Cardiac muscle cell (in vitro differentiated cells and primary cell): ENCODE measurements around the gene HGS. TPM values are rescaled to one million over a fixed set of nuclear protein-coding genes. Genes with fewer than 3 reads are reported as not detected.

Experiments
- DNase-seq, 2 donors: peaks; one replicate each; pipeline versions ENCODE4 v3.0.0 to v3.0.0-alpha.2; 2010 to 2017; ENCODE audit warnings: low read depth in 1 of 2, low spot score in 1 of 2
- H3K27ac ChIP-seq: fragments of 200-600 bp; sonication (generic); 2 replicates; pipeline ENCODE4 v1.5.1; 2016
- H3K27me3 ChIP-seq: fragments of 200-600 bp; sonication (generic); 2 replicates; pipeline ENCODE4 v1.6.0; 2016; ENCODE audit warnings: control low read depth
- H3K36me3 ChIP-seq: fragments of 200-600 bp; sonication (generic); 2 replicates; pipeline ENCODE4 v1.5.1; 2016; ENCODE audit warnings: control low read depth
- H3K4me1 ChIP-seq: fragments of 200-600 bp; sonication (generic); 2 replicates; pipeline ENCODE4 v1.8.1; 2017; ENCODE audit warnings: low read depth, mild to moderate bottlenecking, mixed run types
- H3K4me3 ChIP-seq: fragments of 200-600 bp; sonication (generic); 2 replicates; pipeline ENCODE4 v1.5.1; 2016; ENCODE audit warnings: mild to moderate bottlenecking
- H3K9me3 ChIP-seq: fragments of 200-600 bp; sonication (generic); 2 replicates; pipeline ENCODE4 v1.5.1; 2017; ENCODE audit warnings: low read depth, mild to moderate bottlenecking, control low read depth
- polyA plus RNA-seq: library from polyadenylated mRNA; unstranded; fragments of >200 nt; fragmentation: Nextera tagmentation; extraction: Ambion mirVana; gene quantifications from 2 replicates; pipeline ENCODE4 v1.2.1, GENCODE V29; 2016
- total RNA-seq: library from RNA; depleted of rRNA; stranded (reverse); fragments of >200 nt; gene quantifications from 2 replicates; pipeline ENCODE4 v1.2.3, GENCODE V29; 2016
- TF ChIP-seq, protein P1 (sequence below): IDR thresholded peaks from 2 replicates; pipeline ENCODE4 v1.5.1; 2012; ENCODE audit warnings: low read depth, mild to moderate bottlenecking, low read length

HGS gene
- total and polyA plus RNA-seq, 2 experiments from 2014 or later: 107 to 109 TPM

GRCh38 chr17:81666342-81667191 lies 17.2 kb upstream of the HGS start, which contains the start of the genes CCDC137 and OXLD1:
Gene CCDC137 (plus strand): TSS chr17:81666737. CDS start chr17:81666767, 30 bp downstream.
Gene OXLD1 (minus strand): TSS chr17:81666605. CDS start chr17:81666577, 28 bp downstream.
- peaks cover 12% of the 10 kb centered on the region for H3K36me3 ChIP-seq
- H3K27ac ChIP-seq: peak within 1 kb of the TSS; percentile 71
- peak; percentile 98 for DNase-seq
- H3K4me1 ChIP-seq: peaks cover 8% of the 10 kb centered on the region
- TF ChIP-seq, protein P1, sequence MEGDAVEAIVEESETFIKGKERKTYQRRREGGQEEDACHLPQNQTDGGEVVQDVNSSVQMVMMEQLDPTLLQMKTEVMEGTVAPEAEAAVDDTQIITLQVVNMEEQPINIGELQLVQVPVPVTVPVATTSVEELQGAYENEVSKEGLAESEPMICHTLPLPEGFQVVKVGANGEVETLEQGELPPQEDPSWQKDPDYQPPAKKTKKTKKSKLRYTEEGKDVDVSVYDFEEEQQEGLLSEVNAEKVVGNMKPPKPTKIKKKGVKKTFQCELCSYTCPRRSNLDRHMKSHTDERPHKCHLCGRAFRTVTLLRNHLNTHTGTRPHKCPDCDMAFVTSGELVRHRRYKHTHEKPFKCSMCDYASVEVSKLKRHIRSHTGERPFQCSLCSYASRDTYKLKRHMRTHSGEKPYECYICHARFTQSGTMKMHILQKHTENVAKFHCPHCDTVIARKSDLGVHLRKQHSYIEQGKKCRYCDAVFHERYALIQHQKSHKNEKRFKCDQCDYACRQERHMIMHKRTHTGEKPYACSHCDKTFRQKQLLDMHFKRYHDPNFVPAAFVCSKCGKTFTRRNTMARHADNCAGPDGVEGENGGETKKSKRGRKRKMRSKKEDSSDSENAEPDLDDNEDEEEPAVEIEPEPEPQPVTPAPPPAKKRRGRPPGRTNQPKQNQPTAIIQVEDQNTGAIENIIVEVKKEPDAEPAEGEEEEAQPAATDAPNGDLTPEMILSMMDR: no peak
- H3K4me3 ChIP-seq: peak within 1 kb of the TSS; percentile 67
- H3K9me3 ChIP-seq: no peaks in the 10 kb centered on the region
- H3K27me3 ChIP-seq: no peaks in the 10 kb centered on the region

- no peak for DNase-seq
- Histone ChIP-seq H3K4me3 (no peak overlapping the region), H3K27ac (no peak overlapping the region)
These were observed 16.1 kb upstream of the HGS start for GRCh38 chr17:81667754-81668153.

GRCh38 chr17:81672504-81672903 lies 11.3 kb upstream of the HGS start:
- no peaks in the 10 kb centered on the region for H3K9me3 ChIP-seq
- H3K36me3 ChIP-seq: peaks cover 19% of the 10 kb centered on the region
- no peak for DNase-seq
- TF ChIP-seq, protein P1: no peak
- H3K27ac ChIP-seq: no peak overlapping the region
- H3K4me1 ChIP-seq: peaks cover 1% of the 10 kb centered on the region
- H3K27me3 ChIP-seq: no peaks in the 10 kb centered on the region
- no peak overlapping the region for H3K4me3 ChIP-seq

More at GRCh38 chr17:81667754-81668153, 16.1 kb upstream of the HGS start:
- TF ChIP-seq, protein P1: no peak
- peaks cover 8% of the 10 kb centered on the region for H3K4me1 ChIP-seq
- H3K9me3 ChIP-seq: no peaks in the 10 kb centered on the region
- H3K27me3 ChIP-seq: no peaks in the 10 kb centered on the region
- H3K36me3 ChIP-seq: peaks cover 15% of the 10 kb centered on the region

DNA sequence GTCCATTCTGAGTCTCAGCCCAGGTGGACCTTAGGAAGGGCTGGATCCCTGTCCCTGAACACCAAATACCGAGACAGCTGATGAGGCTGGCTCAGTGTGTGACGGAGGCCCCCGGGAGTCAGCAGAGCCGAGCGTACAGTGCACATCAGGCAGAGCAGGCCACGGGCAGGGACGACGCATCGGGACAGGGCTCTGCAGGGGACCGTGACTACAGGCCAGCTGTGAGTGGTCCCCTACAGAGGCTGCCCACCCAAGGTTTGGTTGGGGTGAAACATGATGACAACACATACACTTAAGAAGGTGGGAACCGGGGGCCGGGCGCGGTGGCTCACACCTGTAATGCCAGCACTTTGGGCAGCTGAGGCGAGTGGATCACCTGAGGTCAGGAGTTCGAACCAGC lies 10.9 kb upstream of the HGS start:
- Histone ChIP-seq H3K27me3 (no peaks in the 10 kb centered on the region), H3K4me3 (no peak overlapping the region), H3K4me1 (no peaks in the 10 kb centered on the region), H3K27ac (no peak overlapping the region), H3K9me3 (no peaks in the 10 kb centered on the region), H3K36me3 (peaks cover 19% of the 10 kb centered on the region)
- TF ChIP-seq, protein P1: no peak
- no peak for DNase-seq

- H3K36me3 ChIP-seq: peaks cover 19% of the 10 kb centered on the region
- H3K4me1 ChIP-seq: no peaks in the 10 kb centered on the region
- H3K9me3 ChIP-seq: no peaks in the 10 kb centered on the region
- H3K27ac ChIP-seq: no peak overlapping the region
- TF ChIP-seq, protein P1: no peak
- DNase-seq: no peak
- no peak overlapping the region for H3K4me3 ChIP-seq
- no peaks in the 10 kb centered on the region for H3K27me3 ChIP-seq
These were observed 10.1 kb upstream of the HGS start for GRCh38 chr17:81673561-81674258.
